ENCODE results near the gene PARP6.
A peak's percentile ranks its signal among the peaks of the same experiment; 100 is the strongest.

PARP6 gene

GRCh38 chr15:72199205-72199515, 73.2 kb downstream of the PARP6 start:
- DNase-seq, result no peak
- no peaks in the 10 kb centered on the region for H3K27me3 ChIP-seq (replicated peaks)
- in situ Hi-C loops (cut with HindIII; ENCODE audit: low pct_ligation_motif_present, low sequenced_read_pairs), result no loop called here
- no peak overlapping the region for H3K27ac ChIP-seq
- no peak overlapping the region for H3K4me3 ChIP-seq (ENCODE audit: low read depth, low read length)
- H3K36me3 ChIP-seq (replicated peaks), result peaks cover 63% of the 10 kb centered on the region
- no peak for TF ChIP-seq CTCF (IDR thresholded peaks at IDR 0.05; ENCODE audit: low read depth, low read length, missing control alignments)

- peaks cover 57% of the 10 kb centered on the region for H3K36me3 ChIP-seq (replicated peaks)
- no peak for DNase-seq
- no peak for TF ChIP-seq CTCF (IDR thresholded peaks at IDR 0.05; ENCODE audit: low read depth, low read length, missing control alignments)
- in situ Hi-C loops (cut with HindIII; ENCODE audit: low pct_ligation_motif_present, low sequenced_read_pairs), result no loop called here
- H3K27me3 ChIP-seq (replicated peaks), result no peaks in the 10 kb centered on the region
- H3K27ac ChIP-seq, result no peak overlapping the region
- no peak overlapping the region for H3K4me3 ChIP-seq (ENCODE audit: low read depth, low read length)
These were observed 73.8 kb downstream of the PARP6 start for GRCh38 chr15:72198356-72199204.

- Histone ChIP-seq H3K27me3 (replicated peaks) (no peaks in the 10 kb centered on the region), H3K36me3 (replicated peaks) (peaks cover 48% of the 10 kb centered on the region), H3K27ac (no peak within 1 kb of the TSS), H3K4me3 (ENCODE audit: low read depth, low read length) (peak within 1 kb of the TSS; percentile 38)
- no peak for DNase-seq
- in situ Hi-C loops (cut with HindIII; ENCODE audit: low pct_ligation_motif_present, low sequenced_read_pairs), result no loop called here
- TF ChIP-seq CTCF (IDR thresholded peaks at IDR 0.05; ENCODE audit: low read depth, low read length, missing control alignments), result no peak
These were observed 74.6 kb downstream of the PARP6 start, which contains the start of gene GRAMD2A for GRCh38 chr15:72197460-72198355. Gene GRAMD2A (minus strand): TSS chr15:72197787.

GRCh38 chr15:72197041-72197459, 75.3 kb downstream of the PARP6 start:
- in situ Hi-C loops (cut with HindIII; ENCODE audit: low pct_ligation_motif_present, low sequenced_read_pairs), result no loop called here
- Histone ChIP-seq H3K27me3 (replicated peaks) (no peaks in the 10 kb centered on the region), H3K36me3 (replicated peaks) (peaks cover 42% of the 10 kb centered on the region), H3K27ac (no peak overlapping the region), H3K4me3 (ENCODE audit: low read depth, low read length) (peak overlapping the region; percentile 38)
- no peak for TF ChIP-seq CTCF (IDR thresholded peaks at IDR 0.05; ENCODE audit: low read depth, low read length, missing control alignments)
- no peak for DNase-seq

GRCh38 chr15:72196409-72197040, 75.8 kb downstream of the PARP6 start:
- no peak for DNase-seq
- Histone ChIP-seq H3K27me3 (replicated peaks) (no peaks in the 10 kb centered on the region), H3K36me3 (replicated peaks) (peaks cover 36% of the 10 kb centered on the region), H3K27ac (no peak overlapping the region), H3K4me3 (ENCODE audit: low read depth, low read length) (no peak overlapping the region)
- in situ Hi-C loops (cut with HindIII; ENCODE audit: low pct_ligation_motif_present, low sequenced_read_pairs), result no loop called here
- no peak for TF ChIP-seq CTCF (IDR thresholded peaks at IDR 0.05; ENCODE audit: low read depth, low read length, missing control alignments)

All from brain microvascular endothelial cell (primary cell).